Measurements from ENCODE around the gene ARHGAP24.
A peak's percentile ranks its signal among the peaks of the same experiment; 100 is the strongest.

Gene ARHGAP24

GRCh38 chr4:85751866-85752265 is 276.9 kb downstream of the ARHGAP24 start:
- DNase-seq (ENCODE audit: extremely low read depth, low read depth) = no peak
- no peak for TF ChIP-seq CTCF (IDR thresholded peaks at IDR 0.05; ENCODE audit: low read depth, low read length)

GRCh38 chr4:85755285-85755684 is 280.3 kb downstream of the ARHGAP24 start:
- no peak for DNase-seq (ENCODE audit: extremely low read depth, low read depth)
- no peak for TF ChIP-seq CTCF (IDR thresholded peaks at IDR 0.05; ENCODE audit: low read depth, low read length)

GRCh38 chr4:85756938-85757337 is 282.0 kb downstream of the ARHGAP24 start:
- DNase-seq (ENCODE audit: extremely low read depth, low read depth) = no peak
- TF ChIP-seq CTCF (IDR thresholded peaks at IDR 0.05; ENCODE audit: low read depth, low read length) = peak; percentile 58

GRCh38 chr4:85759388-85759787 is 284.4 kb downstream of the ARHGAP24 start:
- no peak for TF ChIP-seq CTCF (IDR thresholded peaks at IDR 0.05; ENCODE audit: low read depth, low read length)
- no peak for DNase-seq (ENCODE audit: extremely low read depth, low read depth)

GRCh38 chr4:85760511-85760910 is 285.6 kb downstream of the ARHGAP24 start:
- TF ChIP-seq CTCF (IDR thresholded peaks at IDR 0.05; ENCODE audit: low read depth, low read length) = no peak
- no peak for DNase-seq (ENCODE audit: extremely low read depth, low read depth)

- peak; percentile 70 for DNase-seq (ENCODE audit: extremely low read depth, low read depth)
Measured at GRCh38 chr4:85761803-85762528, 287.0 kb downstream of the ARHGAP24 start.

GRCh38 chr4:85762529-85762871 is 287.6 kb downstream of the ARHGAP24 start:
- DNase-seq (ENCODE audit: extremely low read depth, low read depth) = peak; percentile 57
- TF ChIP-seq CTCF (IDR thresholded peaks at IDR 0.05; ENCODE audit: low read depth, low read length) = no peak

More at GRCh38 chr4:85761803-85762528, 287.0 kb downstream of the ARHGAP24 start:
- no peak for TF ChIP-seq CTCF (IDR thresholded peaks at IDR 0.05; ENCODE audit: low read depth, low read length)
